Suprapubic skin (tissue), 3 donors: ENCODE measurements around the gene GREB1L.

ENCODE experiments used
- CTCF ChIP-seq, 2 donors: fragments of 200-600 bp in 1 of 2; fragments of 450-650 bp in 1 of 2; sonication (generic) in 1 of 2; IDR thresholded peaks; one replicate each; pipeline ENCODE4 v1.5.1; 2016 to 2019; ENCODE audit warnings: antibody characterized with exemption in 2 of 2, mild to moderate bottlenecking in 1 of 2, moderate library complexity in 1 of 2
- POLR2AphosphoS5 ChIP-seq, 3 donors: sonication (generic); formaldehyde crosslinking; IDR thresholded peaks; one replicate each; pipeline ENCODE4 v1.6.1; 2017; ENCODE audit warnings: antibody characterized with exemption in 3 of 3

- TF ChIP-seq CTCF (IDR thresholded peaks at IDR 0.05) (no peak), POLR2AphosphoS5 (IDR thresholded peaks at IDR 0.05) (no peak)
Measured at GRCh38 chr18:21210278-21210677, 31.8 kb upstream of the GREB1L start.
